ENCODE results near the gene PEPD.

PEPD gene

GRCh38 chr19:33558856-33559255 lies 37.3 kb upstream of the PEPD start:
- Histone ChIP-seq H2BK5ac (ENCODE audit: low read depth, low read length, poor library complexity, severe bottlenecking) (no peak overlapping the region), H4K8ac (ENCODE audit: low read length) (no peak overlapping the region), H3K9me3 (ENCODE audit: control insufficient read depth, low read length) (no peaks in the 10 kb centered on the region), H2AFZ (ENCODE audit: low read depth, low read length) (no peak overlapping the region), H3K9ac (ENCODE audit: low read length) (no peak overlapping the region), H4K91ac (ENCODE audit: low read length) (no peak overlapping the region), H3K79me1 (replicated peaks; ENCODE audit: low read length, poor library complexity, severe bottlenecking) (no peaks in the 10 kb centered on the region), H3K27ac (ENCODE audit: low read length, poor library complexity, severe bottlenecking) (no peak overlapping the region), H3K4ac (ENCODE audit: low read depth in 1 of 2, low read length in 2 of 2) (no peak overlapping the region), H3K4me2 (ENCODE audit: low read length, poor library complexity, severe bottlenecking) (no peak overlapping the region), H3K36me3 (ENCODE audit: control insufficient read depth in 1 of 2, insufficient read depth in 2 of 2, low read depth in 1 of 2, low read length in 2 of 2) (no peaks in the 10 kb centered on the region), H3K23ac (ENCODE audit: low read length in 2 of 2) (no peak overlapping the region), H3K27me3 (ENCODE audit: control insufficient read depth in 1 of 2, insufficient read depth in 1 of 2, low read length in 2 of 2) (peaks cover 0 to 10% of the 10 kb centered on the region in 2 experiments), H2BK12ac (ENCODE audit: low read length in 2 of 2) (no peak overlapping the region), H3K14ac (ENCODE audit: low read length in 2 of 2) (no peak overlapping the region), H2AK5ac (ENCODE audit: low read length, severe bottlenecking) (no peak overlapping the region), H3K4me1 (ENCODE audit: control insufficient read depth, insufficient read depth, low read depth, low read length) (no peaks in the 10 kb centered on the region), H2BK15ac (ENCODE audit: low read depth, poor library complexity, severe bottlenecking) (no peak overlapping the region), H2BK120ac (ENCODE audit: low read depth, low read length) (no peak overlapping the region), H3K4me3 (ENCODE audit: insufficient read depth in 1 of 2, low read depth in 1 of 2, low read length in 2 of 2) (no peak overlapping the region), H3K18ac (ENCODE audit: low read depth in 1 of 2, low read length in 2 of 2) (no peak overlapping the region)
- DNase-seq, result no peak
- 89% methylated on average over 9 of the region's 9 CpGs for WGBS

- H3K4ac ChIP-seq (ENCODE audit: low read depth in 1 of 2, low read length in 2 of 2), result no peak overlapping the region
- no peak overlapping the region for H3K18ac ChIP-seq (ENCODE audit: low read depth in 1 of 2, low read length in 2 of 2)
- no peak overlapping the region for H2AK5ac ChIP-seq (ENCODE audit: low read length, severe bottlenecking)
- H2BK120ac ChIP-seq (ENCODE audit: low read depth, low read length), result no peak overlapping the region
- 81% methylated on average over 8 of the region's 8 CpGs for WGBS
- no peak overlapping the region for H2BK12ac ChIP-seq (ENCODE audit: low read length in 2 of 2)
- H2AFZ ChIP-seq (ENCODE audit: low read depth, low read length), result no peak overlapping the region
- H3K27ac ChIP-seq (ENCODE audit: low read length, poor library complexity, severe bottlenecking), result no peak overlapping the region
- no peak overlapping the region for H3K9ac ChIP-seq (ENCODE audit: low read length)
- H3K9me3 ChIP-seq (ENCODE audit: control insufficient read depth, low read length), result no peaks in the 10 kb centered on the region
- H4K91ac ChIP-seq (ENCODE audit: low read length), result no peak overlapping the region
- DNase-seq, result no peak
- H3K14ac ChIP-seq (ENCODE audit: low read length in 2 of 2), result no peak overlapping the region
- no peak overlapping the region for H2BK5ac ChIP-seq (ENCODE audit: low read depth, low read length, poor library complexity, severe bottlenecking)
- no peak overlapping the region for H3K4me3 ChIP-seq (ENCODE audit: insufficient read depth in 1 of 2, low read depth in 1 of 2, low read length in 2 of 2)
- no peaks in the 10 kb centered on the region for H3K79me1 ChIP-seq (replicated peaks; ENCODE audit: low read length, poor library complexity, severe bottlenecking)
- no peaks in the 10 kb centered on the region for H3K4me1 ChIP-seq (ENCODE audit: control insufficient read depth, insufficient read depth, low read depth, low read length)
- no peak overlapping the region for H4K8ac ChIP-seq (ENCODE audit: low read length)
- H3K4me2 ChIP-seq (ENCODE audit: low read length, poor library complexity, severe bottlenecking), result no peak overlapping the region
- H3K23ac ChIP-seq (ENCODE audit: low read length in 2 of 2), result no peak overlapping the region
- no peaks in the 10 kb centered on the region for H3K36me3 ChIP-seq (ENCODE audit: control insufficient read depth in 1 of 2, insufficient read depth in 2 of 2, low read depth in 1 of 2, low read length in 2 of 2)
- no peak overlapping the region for H2BK15ac ChIP-seq (ENCODE audit: low read depth, poor library complexity, severe bottlenecking)
- H3K27me3 ChIP-seq (ENCODE audit: control insufficient read depth in 1 of 2, insufficient read depth in 1 of 2, low read length in 2 of 2), result peaks cover 0 to 10% of the 10 kb centered on the region in 2 experiments
Observed at GRCh38 chr19:33558151-33558550, 36.6 kb upstream of the PEPD start.

GRCh38 chr19:33557720-33558119 lies 36.1 kb upstream of the PEPD start:
- Histone ChIP-seq H2AFZ (ENCODE audit: low read depth, low read length) (no peak overlapping the region), H3K23ac (ENCODE audit: low read length in 2 of 2) (no peak overlapping the region), H2BK120ac (ENCODE audit: low read depth, low read length) (no peak overlapping the region), H3K4me2 (ENCODE audit: low read length, poor library complexity, severe bottlenecking) (no peak overlapping the region), H2AK5ac (ENCODE audit: low read length, severe bottlenecking) (no peak overlapping the region), H3K4me1 (ENCODE audit: control insufficient read depth, insufficient read depth, low read depth, low read length) (no peaks in the 10 kb centered on the region), H3K4ac (ENCODE audit: low read depth in 1 of 2, low read length in 2 of 2) (no peak overlapping the region), H3K79me1 (replicated peaks; ENCODE audit: low read length, poor library complexity, severe bottlenecking) (no peaks in the 10 kb centered on the region), H3K27ac (ENCODE audit: low read length, poor library complexity, severe bottlenecking) (no peak overlapping the region), H2BK12ac (ENCODE audit: low read length in 2 of 2) (no peak overlapping the region), H3K18ac (ENCODE audit: low read depth in 1 of 2, low read length in 2 of 2) (no peak overlapping the region), H3K14ac (ENCODE audit: low read length in 2 of 2) (no peak overlapping the region), H3K9ac (ENCODE audit: low read length) (no peak overlapping the region), H2BK5ac (ENCODE audit: low read depth, low read length, poor library complexity, severe bottlenecking) (no peak overlapping the region), H4K8ac (ENCODE audit: low read length) (no peak overlapping the region), H3K27me3 (ENCODE audit: control insufficient read depth in 1 of 2, insufficient read depth in 1 of 2, low read length in 2 of 2) (peaks cover 0 to 8% of the 10 kb centered on the region in 2 experiments), H2BK15ac (ENCODE audit: low read depth, poor library complexity, severe bottlenecking) (no peak overlapping the region), H4K91ac (ENCODE audit: low read length) (no peak overlapping the region), H3K9me3 (ENCODE audit: control insufficient read depth, low read length) (no peaks in the 10 kb centered on the region), H3K36me3 (ENCODE audit: control insufficient read depth in 1 of 2, insufficient read depth in 2 of 2, low read depth in 1 of 2, low read length in 2 of 2) (no peaks in the 10 kb centered on the region), H3K4me3 (ENCODE audit: insufficient read depth in 1 of 2, low read depth in 1 of 2, low read length in 2 of 2) (no peak overlapping the region)
- DNase-seq, result no peak
- WGBS, result 84% methylated on average over 12 of the region's 13 CpGs

GRCh38 chr19:33557196-33557595 lies 35.6 kb upstream of the PEPD start:
- H3K27me3 ChIP-seq (ENCODE audit: control insufficient read depth in 1 of 2, insufficient read depth in 1 of 2, low read length in 2 of 2), result peaks cover 0 to 6% of the 10 kb centered on the region in 2 experiments
- no peaks in the 10 kb centered on the region for H3K79me1 ChIP-seq (replicated peaks; ENCODE audit: low read length, poor library complexity, severe bottlenecking)
- no peak overlapping the region for H2AFZ ChIP-seq (ENCODE audit: low read depth, low read length)
- H3K14ac ChIP-seq (ENCODE audit: low read length in 2 of 2), result no peak overlapping the region
- no peak overlapping the region for H2AK5ac ChIP-seq (ENCODE audit: low read length, severe bottlenecking)
- no peaks in the 10 kb centered on the region for H3K9me3 ChIP-seq (ENCODE audit: control insufficient read depth, low read length)
- no peak overlapping the region for H2BK5ac ChIP-seq (ENCODE audit: low read depth, low read length, poor library complexity, severe bottlenecking)
- no peak overlapping the region for H4K8ac ChIP-seq (ENCODE audit: low read length)
- no peak overlapping the region for H2BK12ac ChIP-seq (ENCODE audit: low read length in 2 of 2)
- no peak overlapping the region for H2BK120ac ChIP-seq (ENCODE audit: low read depth, low read length)
- H3K36me3 ChIP-seq (ENCODE audit: control insufficient read depth in 1 of 2, insufficient read depth in 2 of 2, low read depth in 1 of 2, low read length in 2 of 2), result no peaks in the 10 kb centered on the region
- H3K4me1 ChIP-seq (ENCODE audit: control insufficient read depth, insufficient read depth, low read depth, low read length), result no peaks in the 10 kb centered on the region
- H3K4ac ChIP-seq (ENCODE audit: low read depth in 1 of 2, low read length in 2 of 2), result no peak overlapping the region
- 56% methylated on average over 6 of the region's 10 CpGs for WGBS
- no peak overlapping the region for H3K9ac ChIP-seq (ENCODE audit: low read length)
- no peak overlapping the region for H3K27ac ChIP-seq (ENCODE audit: low read length, poor library complexity, severe bottlenecking)
- no peak overlapping the region for H2BK15ac ChIP-seq (ENCODE audit: low read depth, poor library complexity, severe bottlenecking)
- no peak overlapping the region for H3K4me2 ChIP-seq (ENCODE audit: low read length, poor library complexity, severe bottlenecking)
- no peak overlapping the region for H3K23ac ChIP-seq (ENCODE audit: low read length in 2 of 2)
- no peak overlapping the region for H3K4me3 ChIP-seq (ENCODE audit: insufficient read depth in 1 of 2, low read depth in 1 of 2, low read length in 2 of 2)
- no peak for DNase-seq
- no peak overlapping the region for H4K91ac ChIP-seq (ENCODE audit: low read length)
- no peak overlapping the region for H3K18ac ChIP-seq (ENCODE audit: low read depth in 1 of 2, low read length in 2 of 2)

Data from mesenchymal stem cell (in vitro differentiated cells and primary cell).